GM19025 (cell line): ENCODE measurements around the gene TAF10.

Experiments
- ATAC-seq: cut with Tn5 transposase; IDR thresholded peaks from one replicate; pipeline ENCODE4 v1.9.1; 2021; ENCODE audit warnings: mild to moderate bottlenecking, low read depth, moderate library complexity; ENCODE audit not compliant: unreplicated experiment

TAF10 gene

GRCh38 chr11:6625832-6626420, 13.9 kb upstream of the TAF10 start:
- ATAC-seq, result no peak

GRCh38 chr11:6625156-6625831, 13.3 kb upstream of the TAF10 start:
- ATAC-seq, result no peak

GRCh38 chr11:6623391-6624363, 11.7 kb upstream of the TAF10 start:
- no peak for ATAC-seq

- ATAC-seq, result no peak
Observed at GRCh38 chr11:6622261-6623171, 10.5 kb upstream of the TAF10 start.

GRCh38 chr11:6621711-6622211, 9.7 kb upstream of the TAF10 start:
- no peak for ATAC-seq

GRCh38 chr11:6620636-6621035, 8.6 kb upstream of the TAF10 start:
- ATAC-seq, result no peak

GRCh38 chr11:6619004-6619745, 7.2 kb upstream of the TAF10 start, which contains the start of gene TPP1:
Gene TPP1 (minus strand): TSS chr11:6619422. CDS start chr11:6619400, 22 bp downstream.
- peak; percentile 99 for ATAC-seq

GRCh38 chr11:6618117-6619003, 6.3 kb upstream of the TAF10 start:
- ATAC-seq, result no peak

- ATAC-seq, result no peak
Observed at GRCh38 chr11:6617315-6617781, 5.3 kb upstream of the TAF10 start.

GRCh38 chr11:6616596-6617250, 4.7 kb upstream of the TAF10 start:
- no peak for ATAC-seq

GRCh38 chr11:6615882-6616585, 4.0 kb upstream of the TAF10 start:
- no peak for ATAC-seq

- ATAC-seq, result no peak
Observed at GRCh38 chr11:6615046-6615445, 3.0 kb upstream of the TAF10 start.

- ATAC-seq, result no peak
Observed at GRCh38 chr11:6614446-6614845, 2.4 kb upstream of the TAF10 start.

GRCh38 chr11:6613496-6613895, 1.5 kb upstream of the TAF10 start:
- ATAC-seq, result no peak

GRCh38 chr11:6611963-6612212, 128 bp downstream of the TAF10 start:
- ATAC-seq, result peak; percentile 21

GRCh38 chr11:6611092-6611962, 689 bp downstream of the TAF10 start:
- no peak for ATAC-seq
